Cardiac fibroblast (primary cell): ENCODE data around the gene MGLL.
"Not testable (repeated sequence)": the region's sequence is repeated elsewhere in the genome, so short reads cannot be mapped to it uniquely, and the experiment has no call there.

Source experiments
- DNase-seq, 2 donors: peaks; one replicate each; pipeline versions ENCODE4 v3.0.0 to v3.0.0-alpha.2; 2010; ENCODE audit warnings: low read depth in 2 of 2
- H3K4me3 ChIP-seq, 2 donors: replicated peaks in 1 of 2; 1 replicate in 1 of 2; 2 replicates in 1 of 2; pipeline ENCODE4 v1.5.1; 2011; ENCODE audit warnings: low read depth in 2 of 2, low read length in 2 of 2, mild to moderate bottlenecking in 2 of 2, moderate library complexity in 1 of 2
- CTCF ChIP-seq: IDR thresholded peaks from one replicate; pipeline ENCODE4 v1.5.1; 2011; ENCODE audit warnings: low read depth, mild to moderate bottlenecking, low read length, inconsistent platforms

Gene MGLL

GRCh38 chr3:127684871-127685707 lies 137.2 kb downstream of the MGLL start:
- no peak for DNase-seq
- no peak for TF ChIP-seq CTCF

GRCh38 chr3:127682561-127682960 lies 139.8 kb downstream of the MGLL start:
- no peak for TF ChIP-seq CTCF
- no peak overlapping the region for H3K4me3 ChIP-seq
- no peak for DNase-seq

More at GRCh38 chr3:127684871-127685707, 137.2 kb downstream of the MGLL start:
- H3K4me3 ChIP-seq, result no peak overlapping the region

- H3K4me3 ChIP-seq, DNase-seq: not testable (repeated sequence)
These were observed 140.2 kb downstream of the MGLL start for GRCh38 chr3:127682175-127682554.

- TF ChIP-seq CTCF, result no peak
- no peak overlapping the region for H3K4me3 ChIP-seq
- no peak for DNase-seq
These were observed 141.5 kb downstream of the MGLL start for GRCh38 chr3:127680798-127681221.

GRCh38 chr3:127680146-127680661 lies 142.1 kb downstream of the MGLL start:
- no peak overlapping the region for H3K4me3 ChIP-seq
- TF ChIP-seq CTCF, result no peak

GRCh38 chr3:127679534-127680145 lies 142.7 kb downstream of the MGLL start:
- no peak for DNase-seq
- H3K4me3 ChIP-seq, result no peak overlapping the region
- no peak for TF ChIP-seq CTCF

More at GRCh38 chr3:127680146-127680661, 142.1 kb downstream of the MGLL start:
- no peak for DNase-seq

- TF ChIP-seq CTCF, result no peak
- H3K4me3 ChIP-seq, result no peak overlapping the region
- no peak for DNase-seq
These were observed 143.4 kb downstream of the MGLL start for GRCh38 chr3:127678611-127679533.
